Measurements from ENCODE around the gene C10orf90.

- TF ChIP-seq YY1 (IDR thresholded peaks at IDR 0.05) (no peak), CTCF (IDR thresholded peaks at IDR 0.05; ENCODE audit: low read depth, low read length, missing input control) (no peak)
Observed at GRCh38 chr10:126661356-126661755, 9.1 kb downstream of the C10orf90 start.

All from liver (tissue), 2 donors.